HK-2 (cell line): ENCODE data around the gene CAMK2B.

Experiments used
- DNase-seq: peaks from one replicate; pipeline ENCODE4 v3.0.0-alpha.2; 2018; ENCODE audit not compliant: unreplicated experiment

The CAMK2B gene

GRCh38 chr7:44275957-44276570, 49.3 kb downstream of the CAMK2B start:
- no peak for DNase-seq

- DNase-seq, result no peak
Measured at GRCh38 chr7:44275146-44275545, 50.2 kb downstream of the CAMK2B start.

GRCh38 chr7:44274623-44274975, 50.8 kb downstream of the CAMK2B start:
- DNase-seq, result no peak

GRCh38 chr7:44273681-44274622, 51.4 kb downstream of the CAMK2B start:
- no peak for DNase-seq

- DNase-seq, result no peak
Measured at GRCh38 chr7:44272981-44273380, 52.4 kb downstream of the CAMK2B start.

GRCh38 chr7:44272456-44272855, 52.9 kb downstream of the CAMK2B start:
- DNase-seq, result no peak

- DNase-seq, result no peak
Measured at GRCh38 chr7:44269943-44270493, 55.4 kb downstream of the CAMK2B start.

GRCh38 chr7:44269417-44269816, 56.0 kb downstream of the CAMK2B start:
- no peak for DNase-seq

- DNase-seq, result no peak
Measured at GRCh38 chr7:44268671-44269070, 56.7 kb downstream of the CAMK2B start.

GRCh38 chr7:44267719-44268421, 57.5 kb downstream of the CAMK2B start:
- DNase-seq, result no peak

- no peak for DNase-seq
Measured at GRCh38 chr7:44267178-44267577, 58.2 kb downstream of the CAMK2B start.

- DNase-seq, result no peak
Measured at GRCh38 chr7:44266526-44266925, 58.9 kb downstream of the CAMK2B start.

GRCh38 chr7:44265728-44266127, 59.7 kb downstream of the CAMK2B start:
- no peak for DNase-seq

- DNase-seq, result no peak
Measured at GRCh38 chr7:44264221-44264931, 61.0 kb downstream of the CAMK2B start.

- DNase-seq, result no peak
Measured at GRCh38 chr7:44263326-44264082, 61.9 kb downstream of the CAMK2B start.

GRCh38 chr7:44262031-44262430, 63.4 kb downstream of the CAMK2B start:
- no peak for DNase-seq

GRCh38 chr7:44261240-44261639, 64.2 kb downstream of the CAMK2B start:
- DNase-seq, result no peak

- DNase-seq, result peak; percentile 29
Measured at GRCh38 chr7:44259547-44260457, 65.6 kb downstream of the CAMK2B start.

- no peak for DNase-seq
Measured at GRCh38 chr7:44258865-44259546, 66.4 kb downstream of the CAMK2B start.
